NCI-H748 (cell line): Measurements from ENCODE around the gene KRTAP2-4.
"Not testable (repeated sequence)": the region's sequence is repeated elsewhere in the genome, so short reads cannot be mapped to it uniquely, and the experiment has no call there.

Source experiments
- DNase-seq: peaks from one replicate; lab custom pipeline; 2025; ENCODE audit not compliant: unreplicated experiment; lab: John Stamatoyannopoulos, UW

KRTAP2-4 gene

DNA sequence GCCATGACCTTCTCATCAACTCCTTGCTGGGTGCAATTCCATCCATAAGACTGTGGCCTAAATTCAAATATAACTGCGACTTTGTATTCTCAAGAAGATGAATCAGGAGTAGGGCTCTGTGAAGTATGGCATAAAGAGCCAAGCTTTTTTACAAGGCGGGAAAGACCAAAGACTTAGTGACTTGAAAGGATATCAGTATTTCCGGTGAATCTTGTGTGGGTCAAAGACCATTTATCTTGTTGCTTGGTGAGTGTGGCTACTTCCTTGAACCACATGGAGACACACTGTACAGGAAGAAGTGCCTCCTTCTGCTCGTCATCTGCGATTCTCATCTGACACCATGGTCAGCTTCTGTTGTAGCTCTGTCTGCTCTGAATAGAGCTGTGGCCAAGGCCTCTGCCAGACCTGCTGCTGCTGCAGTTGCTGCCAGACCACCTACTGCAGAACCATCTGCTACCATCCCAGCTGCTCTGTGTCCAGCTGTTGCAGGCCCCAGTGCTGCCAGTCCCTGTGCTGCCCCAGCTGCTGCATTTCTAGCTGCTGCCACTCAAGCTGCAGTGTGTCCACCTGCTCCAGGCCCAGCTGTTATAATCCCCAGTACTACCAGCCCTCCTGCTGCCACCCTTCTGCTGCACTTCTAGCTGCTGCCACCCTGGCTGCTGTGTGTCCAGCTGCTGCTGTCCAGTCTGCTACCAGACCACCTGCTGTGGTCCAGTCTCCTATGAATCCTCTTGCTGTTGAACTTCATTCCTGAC lies 6.1 kb upstream of the KRTAP2-4 start:
- DNase-seq = peak; percentile 51

DNA sequence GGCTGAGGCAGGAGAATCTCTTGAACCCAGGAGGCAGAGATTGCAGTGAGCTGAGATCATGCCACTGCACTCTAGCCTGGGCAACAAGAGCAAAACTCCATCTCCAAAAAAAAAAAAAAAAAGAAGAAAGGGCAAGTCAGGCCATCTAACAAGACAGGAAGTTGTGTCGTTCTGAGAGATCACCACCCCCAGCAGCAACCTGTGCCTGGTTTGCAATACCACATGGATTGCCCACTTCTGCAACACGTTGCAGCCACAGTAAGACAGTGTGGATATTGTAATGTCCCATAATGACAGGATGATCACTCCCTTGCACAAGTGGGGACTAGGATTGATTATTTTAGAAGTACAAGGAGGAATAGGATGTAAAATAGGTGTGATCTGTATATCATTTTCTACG lies 3.4 kb upstream of the KRTAP2-4 start:
- DNase-seq = no peak

DNA sequence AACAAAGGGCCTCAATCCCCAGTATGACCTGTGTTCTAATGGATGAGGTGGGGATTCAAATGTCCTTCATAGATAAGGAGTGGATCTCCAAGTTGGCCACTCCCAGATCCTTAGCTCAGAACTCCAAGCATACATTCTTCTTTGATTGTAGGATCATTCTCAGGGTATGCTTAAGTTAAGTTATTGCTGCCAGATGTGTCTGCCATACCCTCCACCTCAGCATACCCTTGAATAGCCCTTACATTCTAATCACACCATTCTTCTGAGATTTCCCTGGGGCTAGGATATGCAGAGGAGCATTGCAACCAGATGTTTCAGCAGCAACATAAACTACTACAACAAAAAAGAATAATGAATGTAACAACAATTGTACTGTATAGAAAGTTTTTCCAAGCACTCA lies 1.6 kb upstream of the KRTAP2-4 start:
- DNase-seq = no peak

DNA sequence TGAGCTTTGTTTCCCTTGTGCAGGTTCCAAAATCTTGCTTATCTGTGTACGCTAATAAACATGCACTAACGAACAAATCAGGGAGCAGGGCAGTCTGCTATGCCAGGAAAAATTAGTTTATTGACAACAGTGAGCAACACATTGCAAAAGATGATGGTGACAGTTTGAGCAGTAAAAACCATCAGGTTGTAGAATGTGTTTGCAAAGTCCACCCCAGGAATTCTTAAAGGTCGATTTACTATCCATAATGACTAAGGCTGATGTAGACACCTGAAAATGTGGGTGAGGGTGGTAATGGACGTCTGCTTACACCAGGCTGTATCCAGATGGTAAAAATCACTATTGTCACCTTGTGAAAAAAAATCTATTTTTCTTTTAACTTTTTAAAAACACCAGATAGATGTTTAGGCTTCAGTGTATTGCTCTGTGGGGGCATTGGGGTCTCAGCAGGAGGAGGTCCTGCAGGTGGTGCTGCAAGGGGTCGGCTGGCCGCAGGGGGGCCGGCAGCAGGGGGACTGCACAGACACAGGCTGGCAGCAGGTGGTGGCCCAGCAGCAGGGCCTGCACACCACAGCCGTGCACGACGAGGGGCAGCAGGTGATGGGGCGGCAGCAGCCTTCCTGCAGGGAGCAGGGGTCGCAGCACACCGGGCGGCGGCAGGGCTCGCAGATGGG lies 526 bp downstream of the KRTAP2-4 start:
- DNase-seq = not testable (repeated sequence)

DNA sequence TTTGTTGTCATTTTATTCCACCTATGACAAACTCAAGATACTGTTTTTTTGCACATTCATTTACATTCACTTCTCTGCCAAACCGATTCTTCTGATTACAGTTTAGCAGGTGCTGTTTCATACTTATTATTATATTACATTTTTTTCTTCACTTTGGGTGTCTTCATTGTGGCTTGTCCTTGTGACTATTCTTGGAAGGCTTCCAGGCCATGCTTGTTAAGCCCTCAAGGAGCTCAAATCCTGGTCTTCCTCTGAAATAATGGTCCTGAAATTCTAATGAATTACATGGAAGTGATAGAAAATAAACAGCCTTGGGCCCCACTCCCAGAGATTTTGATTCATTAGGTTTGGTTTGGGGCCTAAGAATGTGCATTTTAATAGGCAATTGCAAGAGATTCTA lies 1.4 kb downstream of the KRTAP2-4 start:
- no peak for DNase-seq

DNA sequence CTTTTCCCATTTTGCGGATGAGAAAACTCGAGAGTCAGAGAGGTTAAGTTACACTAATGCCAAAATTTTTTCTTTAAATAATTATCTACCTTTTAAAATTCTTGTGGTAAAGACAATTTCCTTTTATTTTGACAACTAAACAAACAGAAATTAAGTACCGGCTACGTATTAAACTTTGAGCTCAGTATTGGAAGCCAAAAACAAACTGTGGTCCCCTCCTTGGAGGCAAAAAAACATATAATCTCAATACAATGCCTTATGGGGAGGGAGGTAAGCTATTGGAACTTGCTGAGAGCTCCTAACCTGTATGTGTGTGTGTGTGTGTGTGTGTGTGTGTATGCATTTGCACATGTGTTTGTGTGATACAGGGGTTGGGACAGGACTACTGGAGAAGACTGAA lies 2.2 kb downstream of the KRTAP2-4 start:
- no peak for DNase-seq

DNA sequence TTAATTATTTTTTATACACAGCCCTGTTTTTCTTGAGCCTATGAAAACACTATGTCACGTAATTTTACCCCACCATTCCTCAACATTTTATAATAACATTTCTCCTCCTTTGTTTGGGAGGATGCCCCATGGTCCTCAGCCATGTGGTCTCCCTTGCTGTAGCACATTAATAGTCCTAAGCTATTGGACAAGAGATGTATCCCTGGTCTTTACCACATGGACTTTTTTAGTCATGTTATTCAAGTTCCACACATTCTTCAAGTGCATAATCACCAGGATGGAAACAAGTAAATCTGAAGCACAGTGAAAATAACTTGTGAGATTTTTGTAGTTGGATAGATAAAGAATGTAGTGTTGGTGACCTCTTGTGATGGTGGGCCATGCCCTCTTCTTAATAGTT lies 3.7 kb downstream of the KRTAP2-4 start:
- DNase-seq = no peak

DNA sequence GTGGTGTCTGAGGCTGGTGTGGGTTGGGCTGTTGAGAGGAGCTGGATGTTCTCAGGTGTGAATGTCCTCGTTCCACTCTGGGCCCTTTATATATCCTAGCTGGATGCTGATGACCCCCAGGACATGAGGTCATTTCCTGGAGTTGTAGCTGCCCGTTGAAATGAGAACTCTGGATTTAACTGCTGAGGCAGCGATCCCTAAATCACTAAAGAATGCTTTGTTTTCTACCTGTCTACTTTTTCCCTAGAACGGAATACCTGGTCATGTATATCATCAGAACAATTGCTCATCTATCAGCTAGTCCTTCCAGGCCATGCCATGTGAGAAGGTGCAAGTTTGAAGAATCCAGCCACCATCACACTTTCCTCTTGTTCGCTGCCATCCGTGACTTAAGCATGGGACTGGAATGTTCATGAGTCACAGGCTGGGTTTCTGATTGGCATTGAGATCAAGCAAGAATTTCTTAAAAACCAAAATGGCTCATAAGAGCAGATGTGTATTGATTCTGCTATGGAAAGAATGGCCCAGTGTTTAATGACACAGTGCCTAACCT lies 5.6 kb downstream of the KRTAP2-4 start, which contains the start of gene KRTAP2-3:
Gene KRTAP2-3 (minus strand): TSS at position 63 of the 553 bp plus-strand sequence. CDS start 64 bp downstream, outside the sequence.
- DNase-seq = no peak

DNA sequence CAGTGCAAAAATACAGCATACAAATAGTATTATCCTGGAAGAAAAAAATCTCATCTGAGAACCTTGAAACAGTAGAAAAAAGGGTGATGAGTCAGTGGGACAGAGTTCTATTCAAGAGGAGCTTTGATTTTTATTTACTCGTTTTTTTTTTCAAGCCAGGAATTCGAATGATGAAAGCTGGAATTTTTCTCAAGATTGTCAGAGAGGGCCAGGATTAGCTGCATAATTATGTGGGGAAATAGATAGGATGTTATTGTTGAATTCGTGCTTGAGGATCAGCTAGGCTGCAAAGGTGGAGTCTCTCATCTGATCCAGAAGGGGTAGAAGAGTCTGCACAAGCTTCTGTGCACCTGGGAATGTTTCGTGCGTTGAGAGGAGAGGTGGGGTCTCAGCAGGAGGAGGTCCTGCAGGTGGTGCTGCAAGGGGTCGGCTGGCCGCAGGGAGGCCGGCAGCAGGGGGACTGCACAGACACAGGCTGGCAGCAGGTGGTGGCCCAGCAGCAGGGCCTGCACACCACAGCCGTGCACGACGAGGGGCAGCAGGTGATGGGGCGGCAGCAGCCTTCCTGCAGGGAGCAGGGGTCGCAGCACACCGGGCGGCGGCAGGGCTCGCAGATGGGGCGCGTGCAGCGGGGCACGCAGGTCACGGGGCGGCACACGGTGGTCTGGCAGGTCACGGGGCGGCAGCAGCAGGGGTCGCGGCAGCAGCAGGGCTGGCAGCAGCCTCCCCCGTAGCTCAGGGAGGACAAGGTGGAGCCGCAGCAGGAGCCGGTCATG lies 6.2 kb downstream of the KRTAP2-4 start:
- DNase-seq = not testable (repeated sequence)

DNA sequence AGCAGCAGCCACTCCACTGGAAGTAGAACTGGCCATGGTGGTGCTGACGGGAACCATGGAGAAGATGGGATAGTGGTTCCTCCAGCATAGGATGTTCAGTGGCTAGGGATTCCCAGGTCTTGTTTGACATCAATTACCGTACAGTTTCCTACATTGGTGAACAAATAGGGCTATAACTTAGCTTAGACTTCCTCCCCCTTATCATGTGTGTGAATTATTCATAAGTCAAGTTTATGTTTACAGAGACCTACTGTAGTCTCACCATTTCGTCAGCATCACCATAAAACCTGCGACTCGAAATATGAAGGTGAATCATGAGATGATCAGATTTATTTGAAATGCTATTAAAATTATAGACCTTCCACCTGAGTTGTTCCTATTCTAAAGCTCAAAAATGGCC lies 6.9 kb downstream of the KRTAP2-4 start:
- DNase-seq = no peak

DNA sequence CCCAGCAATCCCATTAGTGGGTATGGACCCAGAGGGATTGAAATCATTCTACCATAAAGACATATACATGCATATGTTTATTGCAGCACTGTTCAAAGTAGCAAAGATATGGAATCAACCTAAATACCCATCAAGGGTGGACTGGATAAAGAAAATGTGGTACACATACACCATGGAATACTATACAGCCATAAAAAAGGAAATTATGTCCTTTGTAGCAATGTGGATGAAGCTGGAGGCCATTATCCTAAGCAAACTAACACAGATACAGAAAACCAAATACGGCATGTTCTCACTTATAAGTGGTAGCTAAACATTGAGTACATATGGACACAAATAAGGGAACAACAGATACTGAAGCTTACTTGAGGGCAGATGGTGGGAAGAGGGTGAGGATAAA lies 8.1 kb downstream of the KRTAP2-4 start:
- DNase-seq = no peak

DNA sequence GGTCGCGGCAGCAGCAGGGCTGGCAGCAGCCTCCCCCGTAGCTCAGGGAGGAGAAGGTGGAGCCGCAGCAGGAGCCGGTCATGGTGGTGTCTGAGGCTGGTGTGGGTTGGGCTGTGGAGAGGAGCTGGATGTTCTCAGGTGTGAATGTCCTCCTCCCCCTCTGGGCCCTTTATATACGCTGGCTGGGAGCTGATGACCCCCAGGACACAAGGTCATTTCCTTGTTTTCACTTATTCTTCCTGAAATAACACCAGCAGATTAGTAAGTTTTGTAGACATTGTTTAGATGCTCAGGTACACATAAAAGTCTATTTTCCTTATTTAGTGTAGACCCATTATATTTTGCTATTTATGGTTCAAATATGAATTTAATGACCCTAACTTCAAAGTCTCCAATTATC lies 10.5 kb downstream of the KRTAP2-4 start, which contains the start of gene KRTAP2-2:
Gene KRTAP2-2 (minus strand): TSS at position 101 of the 400 bp plus-strand sequence. CDS start 19 bp downstream, at position 82.
- DNase-seq = not testable (repeated sequence)

DNA sequence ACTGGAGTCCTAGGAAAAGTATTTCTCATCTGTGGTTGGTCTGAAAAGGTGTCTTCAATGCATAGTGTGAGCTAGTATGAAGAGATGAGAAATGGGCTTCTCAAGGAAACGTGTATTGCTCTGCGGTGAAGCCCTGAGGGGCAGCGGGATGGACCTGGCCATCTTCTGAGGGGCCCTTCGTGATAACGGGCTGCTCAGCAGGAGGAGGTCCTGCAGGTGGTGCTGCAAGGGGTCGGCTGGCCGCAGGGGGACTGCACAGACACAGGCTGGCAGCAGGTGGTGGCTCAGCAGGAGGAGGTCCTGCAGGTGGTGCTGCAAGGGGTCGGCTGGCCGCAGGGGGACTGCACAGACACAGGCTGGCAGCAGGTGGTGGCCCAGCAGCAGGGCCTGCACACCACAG lies 11.1 kb downstream of the KRTAP2-4 start:
- not testable (repeated sequence) for DNase-seq

DNA sequence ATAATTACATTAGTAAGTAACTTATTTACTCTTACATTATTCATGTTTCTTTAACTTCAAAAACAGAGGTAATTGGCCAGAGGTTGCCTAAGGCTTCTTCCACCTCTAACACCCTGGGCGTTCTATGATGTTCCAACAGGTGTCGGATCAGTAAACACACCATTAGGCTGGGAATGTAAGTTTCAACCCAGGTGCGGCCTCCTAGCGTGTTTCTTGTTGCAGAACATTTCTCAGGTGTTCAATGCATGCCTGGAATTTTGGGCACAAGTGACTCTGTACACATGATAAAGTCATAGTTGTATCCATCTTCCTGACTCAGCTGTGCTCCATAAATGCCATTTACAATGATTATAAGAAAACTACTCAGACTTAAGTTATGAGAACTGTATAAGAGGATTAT lies 11.7 kb downstream of the KRTAP2-4 start:
- no peak for DNase-seq

DNA sequence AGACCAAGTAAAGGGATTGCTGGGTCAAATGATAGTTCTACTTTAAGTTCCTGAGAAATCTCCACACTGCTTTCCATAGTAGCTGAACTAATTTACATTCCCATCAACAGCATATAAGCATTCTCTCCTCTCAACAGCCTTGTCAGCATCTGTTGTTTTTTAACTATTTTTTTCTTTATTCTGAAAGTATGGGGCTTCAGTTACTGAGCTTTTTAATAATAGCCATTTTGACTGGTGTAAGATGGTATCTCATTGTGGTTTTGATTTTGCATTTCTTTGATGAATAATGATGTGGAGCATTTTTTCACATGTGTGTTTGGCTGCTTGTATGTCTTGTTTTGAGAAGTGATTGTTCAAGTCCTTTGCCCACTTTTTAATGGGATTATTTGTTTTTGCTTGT lies 13.1 kb downstream of the KRTAP2-4 start:
- no peak for DNase-seq

DNA sequence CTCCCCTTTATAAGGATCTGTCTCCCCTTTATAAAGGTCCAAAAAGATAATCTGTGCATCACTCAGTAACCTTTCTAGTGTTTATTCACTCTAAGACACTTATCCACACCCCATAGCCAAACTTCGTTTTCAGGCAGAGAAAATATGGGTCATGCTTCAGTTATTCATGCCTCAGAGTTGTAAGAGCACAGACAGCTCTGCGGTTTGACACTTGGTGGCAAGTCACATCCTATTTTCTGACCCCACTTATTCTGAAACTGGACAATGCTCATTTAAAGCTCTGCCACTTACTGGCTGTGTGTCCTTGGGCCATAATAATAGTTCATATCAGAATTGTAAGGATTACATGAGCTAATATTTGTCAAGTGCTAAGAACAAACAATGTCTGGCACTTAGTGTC lies 16.6 kb downstream of the KRTAP2-4 start:
- DNase-seq = no peak

DNA sequence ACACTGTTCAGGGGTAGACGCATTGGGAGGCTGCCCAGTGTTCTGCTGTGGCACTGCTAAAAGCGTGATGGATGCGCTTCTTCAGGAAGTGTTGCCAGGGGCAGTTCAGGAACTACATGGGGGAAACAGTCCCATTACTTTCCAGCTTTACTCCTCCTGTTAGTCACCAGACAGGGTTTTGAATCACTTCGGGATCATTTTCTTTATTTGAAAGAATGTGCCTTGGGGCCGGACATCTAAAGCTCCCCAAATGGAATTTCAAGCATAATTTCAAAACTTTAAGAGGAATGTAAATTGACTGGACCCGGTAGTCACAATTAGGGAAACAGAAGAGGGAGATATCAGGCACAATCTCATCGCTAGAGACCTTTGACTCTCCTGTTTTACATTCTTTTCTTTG lies 17.2 kb downstream of the KRTAP2-4 start:
- no peak for DNase-seq

DNA sequence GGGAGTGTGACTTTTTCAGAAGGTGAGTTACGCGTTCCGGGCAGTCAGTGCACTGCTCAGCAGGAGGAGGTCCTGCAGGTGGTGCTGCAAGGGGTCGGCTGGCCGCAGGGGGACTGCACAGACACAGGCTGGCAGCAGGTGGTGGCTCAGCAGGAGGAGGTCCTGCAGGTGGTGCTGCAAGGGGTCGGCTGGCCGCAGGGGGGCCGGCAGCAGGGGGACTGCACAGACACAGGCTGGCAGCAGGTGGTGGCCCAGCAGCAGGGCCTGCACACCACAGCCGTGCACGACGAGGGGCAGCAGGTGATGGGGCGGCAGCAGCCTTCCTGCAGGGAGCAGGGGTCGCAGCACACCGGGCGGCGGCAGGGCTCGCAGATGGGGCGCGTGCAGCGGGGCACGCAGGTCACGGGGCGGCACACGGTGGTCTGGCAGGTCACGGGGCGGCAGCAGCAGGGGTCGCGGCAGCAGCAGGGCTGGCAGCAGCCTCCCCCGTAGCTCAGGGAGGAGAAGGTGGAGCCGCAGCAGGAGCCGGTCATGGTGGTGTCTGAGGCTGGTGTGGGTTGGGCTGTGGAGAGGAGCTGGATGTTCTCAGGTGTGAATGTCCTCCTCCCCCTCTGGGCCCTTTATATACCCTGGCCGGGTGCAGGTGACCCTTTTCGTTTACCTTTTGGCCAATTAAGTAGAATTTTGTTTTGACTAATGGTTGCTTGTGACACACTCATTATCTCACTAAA lies 18.8 kb downstream of the KRTAP2-4 start, which contains the start of gene KRTAP2-1:
Gene KRTAP2-1 (minus strand): TSS at position 582 of the 731 bp plus-strand sequence. CDS start 49 bp downstream, at position 533.
- DNase-seq = not testable (repeated sequence)

DNA sequence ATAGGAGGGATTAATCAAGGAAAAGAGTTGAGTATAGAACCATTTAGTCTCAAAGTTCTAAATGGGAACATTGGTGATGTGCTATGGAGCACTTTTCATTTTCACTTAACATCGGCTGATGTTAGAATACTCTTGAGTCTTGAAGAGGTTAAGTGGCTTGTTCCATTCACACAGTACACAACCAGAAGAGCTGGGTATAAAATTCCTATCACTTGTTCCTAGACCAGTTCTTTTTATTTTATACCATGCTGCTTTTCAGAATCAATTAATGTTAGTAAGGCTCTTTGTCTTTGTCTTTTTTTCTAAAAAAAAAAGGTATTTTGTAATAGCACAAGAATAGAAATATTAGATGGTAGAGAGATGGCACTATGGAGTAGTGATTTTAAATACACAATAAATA lies 22.7 kb downstream of the KRTAP2-4 start:
- DNase-seq = no peak

DNA sequence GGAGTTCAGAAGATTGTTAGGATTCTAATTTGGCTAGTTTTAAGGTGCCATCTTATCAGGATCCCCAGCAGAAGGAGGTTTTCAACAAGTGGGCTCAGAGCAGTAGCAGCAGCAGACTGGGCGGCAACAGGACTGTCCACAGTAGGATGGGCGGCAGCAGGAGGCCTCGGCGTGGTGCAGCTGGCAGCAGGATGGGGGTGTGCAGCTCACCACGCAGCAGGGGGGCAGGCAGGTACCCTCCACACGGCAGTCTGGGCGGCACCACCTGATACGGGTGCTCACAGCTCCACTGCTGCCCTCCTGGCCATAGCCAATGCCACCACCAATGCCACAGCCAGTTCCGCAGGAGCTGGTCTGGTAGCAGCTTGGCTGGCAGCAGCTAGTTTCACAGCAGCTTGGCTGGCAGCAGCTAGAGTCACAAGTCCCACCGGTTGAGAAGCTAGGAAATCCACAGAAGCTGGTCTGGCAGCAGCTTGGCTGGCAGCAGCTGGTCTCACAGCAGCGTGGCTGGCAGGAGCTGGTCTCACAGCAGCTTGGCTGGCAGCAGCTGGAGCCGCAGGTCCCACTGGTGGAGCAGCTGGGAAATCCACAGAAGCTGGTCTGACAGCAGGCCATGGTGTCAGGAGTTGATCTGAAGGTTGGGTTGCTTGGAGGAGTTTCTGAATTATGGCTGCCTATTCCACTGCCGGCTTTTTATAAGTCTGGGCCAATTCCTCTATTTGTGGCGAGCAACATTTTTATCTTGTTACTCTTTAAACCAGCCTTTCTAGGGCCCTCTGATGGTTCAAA lies 24.7 kb downstream of the KRTAP2-4 start, which contains the start of gene KRTAP1-1:
Gene KRTAP1-1 (minus strand): TSS at position 668 of the 789 bp plus-strand sequence. CDS start 53 bp downstream, at position 615.
- DNase-seq = peak; percentile 41
